Measurements from ENCODE around the gene ARPP21. TPM values are rescaled to one million over a fixed set of nuclear protein-coding genes. Genes with fewer than 3 reads are reported as not detected.

ARPP21 gene
- total and polyA plus RNA-seq, 7 experiments from 2014 or later: not detected

GRCh38 chr3:35680866-35681650 is 41.7 kb downstream of the ARPP21 start:
- Histone ChIP-seq H3K9me3 (ENCODE audit: control insufficient read depth in 2 of 3, low read length in 3 of 3) (no peaks in the 10 kb centered on the region), H3K4me1 (ENCODE audit: control insufficient read depth in 2 of 2, insufficient read depth in 2 of 2, low read length in 2 of 2) (no peaks in the 10 kb centered on the region), H3K27ac (ENCODE audit: low read depth, low read length) (no peak overlapping the region), H3K4me3 (ENCODE audit: low read length) (no peak overlapping the region), H3K27me3 (ENCODE audit: control insufficient read depth in 2 of 2, insufficient read depth in 2 of 2, low read length in 2 of 2) (no peaks in the 10 kb centered on the region), H3K36me3 (ENCODE audit: control insufficient read depth in 2 of 3, insufficient read depth in 3 of 3, low read length in 3 of 3) (no peaks in the 10 kb centered on the region)
- intact Hi-C loops (cut with micrococcal nuclease): no loop called here
- ATAC-seq (no peak), DNase-seq (no peak)
- no peaks in the 10 kb centered on the region for H3K36me3 Mint-ChIP-seq
- no peak overlapping the region for H3K4me3 Mint-ChIP-seq
- peaks cover 0 to 2% (median 0%) of the 10 kb centered on the region in 11 donors for H3K9me3 Mint-ChIP-seq
- H3K27me3 Mint-ChIP-seq: peaks cover 0 to 4% (median 0%) of the 10 kb centered on the region in 5 donors
- ChIA-PET POLR2A (no interaction called here), CTCF (no interaction called here)
- H3K4me1 Mint-ChIP-seq: no peaks in the 10 kb centered on the region
- no peak overlapping the region for H3K27ac Mint-ChIP-seq

GRCh38 chr3:35685153-35685552 is 45.8 kb downstream of the ARPP21 start:
- DNase-seq (no peak), ATAC-seq (no peak)
- intact Hi-C loops (cut with micrococcal nuclease): no loop called here
- H3K36me3 Mint-ChIP-seq: no peaks in the 10 kb centered on the region
- Histone ChIP-seq H3K4me1 (ENCODE audit: control insufficient read depth in 2 of 2, insufficient read depth in 2 of 2, low read length in 2 of 2) (no peaks in the 10 kb centered on the region), H3K4me3 (ENCODE audit: low read length) (no peak overlapping the region), H3K9me3 (ENCODE audit: control insufficient read depth in 2 of 3, low read length in 3 of 3) (no peaks in the 10 kb centered on the region), H3K36me3 (ENCODE audit: control insufficient read depth in 2 of 3, insufficient read depth in 3 of 3, low read length in 3 of 3) (no peaks in the 10 kb centered on the region), H3K27ac (ENCODE audit: low read depth, low read length) (no peak overlapping the region), H3K27me3 (ENCODE audit: control insufficient read depth in 2 of 2, insufficient read depth in 2 of 2, low read length in 2 of 2) (no peaks in the 10 kb centered on the region)
- CTCF ChIA-PET: no interaction called here
- H3K27me3 Mint-ChIP-seq: peaks cover 0 to 4% (median 0%) of the 10 kb centered on the region in 5 donors
- POLR2A ChIA-PET: no interaction called here
- no peak overlapping the region for H3K27ac Mint-ChIP-seq
- no peaks in the 10 kb centered on the region for H3K4me1 Mint-ChIP-seq
- no peak overlapping the region for H3K4me3 Mint-ChIP-seq
- peaks cover 0 to 2% (median 0%) of the 10 kb centered on the region in 11 donors for H3K9me3 Mint-ChIP-seq

GRCh38 chr3:35688826-35689225 is 49.5 kb downstream of the ARPP21 start:
- H3K27me3 ChIP-seq (ENCODE audit: control insufficient read depth in 2 of 2, insufficient read depth in 2 of 2, low read length in 2 of 2): no peaks in the 10 kb centered on the region
- H3K4me1 ChIP-seq (ENCODE audit: control insufficient read depth in 2 of 2, insufficient read depth in 2 of 2, low read length in 2 of 2): no peaks in the 10 kb centered on the region
- H3K4me3 ChIP-seq (ENCODE audit: low read length): no peak overlapping the region
- DNase-seq: no peak
- no peak overlapping the region for H3K27ac ChIP-seq (ENCODE audit: low read depth, low read length)
- no peaks in the 10 kb centered on the region for H3K9me3 ChIP-seq (ENCODE audit: control insufficient read depth in 2 of 3, low read length in 3 of 3)
- H3K4me1 Mint-ChIP-seq: no peaks in the 10 kb centered on the region
- no peak overlapping the region for H3K4me3 Mint-ChIP-seq
- H3K36me3 ChIP-seq (ENCODE audit: control insufficient read depth in 2 of 3, insufficient read depth in 3 of 3, low read length in 3 of 3): no peaks in the 10 kb centered on the region
- no peaks in the 10 kb centered on the region for H3K27me3 Mint-ChIP-seq
- H3K36me3 Mint-ChIP-seq: no peaks in the 10 kb centered on the region
- H3K9me3 Mint-ChIP-seq: peaks cover 0 to 1% (median 0%) of the 10 kb centered on the region in 11 donors
- no peak for ATAC-seq
- CTCF ChIA-PET: no interaction called here
- H3K27ac Mint-ChIP-seq: no peak overlapping the region
- intact Hi-C loops (cut with micrococcal nuclease): no loop called here
- POLR2A ChIA-PET: no interaction called here

GRCh38 chr3:35690271-35690670 is 50.9 kb downstream of the ARPP21 start:
- H3K4me3 Mint-ChIP-seq: no peak overlapping the region
- Histone ChIP-seq H3K27ac (ENCODE audit: low read depth, low read length) (no peak overlapping the region), H3K36me3 (ENCODE audit: control insufficient read depth in 2 of 3, insufficient read depth in 3 of 3, low read length in 3 of 3) (no peaks in the 10 kb centered on the region), H3K9me3 (ENCODE audit: control insufficient read depth in 2 of 3, low read length in 3 of 3) (no peaks in the 10 kb centered on the region), H3K27me3 (ENCODE audit: control insufficient read depth in 2 of 2, insufficient read depth in 2 of 2, low read length in 2 of 2) (no peaks in the 10 kb centered on the region), H3K4me3 (ENCODE audit: low read length) (no peak overlapping the region), H3K4me1 (ENCODE audit: control insufficient read depth in 2 of 2, insufficient read depth in 2 of 2, low read length in 2 of 2) (no peaks in the 10 kb centered on the region)
- CTCF ChIA-PET: no interaction called here
- H3K27ac Mint-ChIP-seq: no peak overlapping the region
- DNase-seq (no peak), ATAC-seq (no peak)
- no peaks in the 10 kb centered on the region for H3K27me3 Mint-ChIP-seq
- POLR2A ChIA-PET: no interaction called here
- H3K9me3 Mint-ChIP-seq: peaks cover 0 to 1% (median 0%) of the 10 kb centered on the region in 11 donors
- intact Hi-C loops (cut with micrococcal nuclease): no loop called here
- no peaks in the 10 kb centered on the region for H3K36me3 Mint-ChIP-seq
- H3K4me1 Mint-ChIP-seq: no peaks in the 10 kb centered on the region

GRCh38 chr3:35705904-35706303 is 66.6 kb downstream of the ARPP21 start:
- no peaks in the 10 kb centered on the region for H3K4me1 ChIP-seq (ENCODE audit: control insufficient read depth in 2 of 2, insufficient read depth in 2 of 2, low read length in 2 of 2)
- no peak for DNase-seq
- no peaks in the 10 kb centered on the region for H3K36me3 ChIP-seq (ENCODE audit: control insufficient read depth in 2 of 3, insufficient read depth in 3 of 3, low read length in 3 of 3)
- no peaks in the 10 kb centered on the region for H3K27me3 ChIP-seq (ENCODE audit: control insufficient read depth in 2 of 2, insufficient read depth in 2 of 2, low read length in 2 of 2)
- Mint-ChIP-seq H3K4me3 (no peak overlapping the region), H3K4me1 (no peaks in the 10 kb centered on the region), H3K9me3 (peaks cover 0 to 3% (median 0%) of the 10 kb centered on the region in 11 donors), H3K27ac (no peak overlapping the region), H3K27me3 (no peaks in the 10 kb centered on the region), H3K36me3 (no peaks in the 10 kb centered on the region)
- ATAC-seq: no peak
- no peaks in the 10 kb centered on the region for H3K9me3 ChIP-seq (ENCODE audit: control insufficient read depth in 2 of 3, low read length in 3 of 3)
- intact Hi-C loops (cut with micrococcal nuclease): no loop called here
- POLR2A ChIA-PET: no interaction called here
- H3K4me3 ChIP-seq (ENCODE audit: low read length): no peak overlapping the region
- CTCF ChIA-PET: no interaction called here
- no peak overlapping the region for H3K27ac ChIP-seq (ENCODE audit: low read depth, low read length)

- H3K4me3 ChIP-seq (ENCODE audit: low read length): no peak overlapping the region
- ChIA-PET CTCF (no interaction called here), POLR2A (no interaction called here)
- no peak for ATAC-seq
- DNase-seq: peak in 1 of 9 donors; percentile 2
- Mint-ChIP-seq H3K27ac (no peak overlapping the region), H3K27me3 (no peaks in the 10 kb centered on the region), H3K36me3 (no peaks in the 10 kb centered on the region), H3K4me1 (no peaks in the 10 kb centered on the region), H3K9me3 (peaks cover 0 to 3% (median 0%) of the 10 kb centered on the region in 11 donors), H3K4me3 (no peak overlapping the region)
- H3K36me3 ChIP-seq (ENCODE audit: control insufficient read depth in 2 of 3, insufficient read depth in 3 of 3, low read length in 3 of 3): no peaks in the 10 kb centered on the region
- intact Hi-C loops (cut with micrococcal nuclease): no loop called here
- no peak overlapping the region for H3K27ac ChIP-seq (ENCODE audit: low read depth, low read length)
- H3K9me3 ChIP-seq (ENCODE audit: control insufficient read depth in 2 of 3, low read length in 3 of 3): no peaks in the 10 kb centered on the region
- H3K27me3 ChIP-seq (ENCODE audit: control insufficient read depth in 2 of 2, insufficient read depth in 2 of 2, low read length in 2 of 2): no peaks in the 10 kb centered on the region
- no peaks in the 10 kb centered on the region for H3K4me1 ChIP-seq (ENCODE audit: control insufficient read depth in 2 of 2, insufficient read depth in 2 of 2, low read length in 2 of 2)
Observed at GRCh38 chr3:35707904-35708303, 68.6 kb downstream of the ARPP21 start.
